Stimulated activated CD8-positive, alpha-beta memory T cell treated with anti-CD3 and anti-CD28 coated beads, Interleukin-15, amount 100 ng/mL, for 48 hours (primary cell): ENCODE data around the gene EFNA1.

Experiments used
- DNase-seq, 2 donors: peaks; one replicate each; pipeline ENCODE4 v3.0.0-alpha.2; 2020; ENCODE audit warnings: low read depth in 2 of 2

Gene EFNA1

GRCh38 chr1:155174324-155175280, 46.9 kb downstream of the EFNA1 start:
- DNase-seq, result no peak

GRCh38 chr1:155175281-155175926, 47.7 kb downstream of the EFNA1 start:
- DNase-seq, result no peak

GRCh38 chr1:155175927-155176371, 48.3 kb downstream of the EFNA1 start:
- DNase-seq, result no peak

DNA sequence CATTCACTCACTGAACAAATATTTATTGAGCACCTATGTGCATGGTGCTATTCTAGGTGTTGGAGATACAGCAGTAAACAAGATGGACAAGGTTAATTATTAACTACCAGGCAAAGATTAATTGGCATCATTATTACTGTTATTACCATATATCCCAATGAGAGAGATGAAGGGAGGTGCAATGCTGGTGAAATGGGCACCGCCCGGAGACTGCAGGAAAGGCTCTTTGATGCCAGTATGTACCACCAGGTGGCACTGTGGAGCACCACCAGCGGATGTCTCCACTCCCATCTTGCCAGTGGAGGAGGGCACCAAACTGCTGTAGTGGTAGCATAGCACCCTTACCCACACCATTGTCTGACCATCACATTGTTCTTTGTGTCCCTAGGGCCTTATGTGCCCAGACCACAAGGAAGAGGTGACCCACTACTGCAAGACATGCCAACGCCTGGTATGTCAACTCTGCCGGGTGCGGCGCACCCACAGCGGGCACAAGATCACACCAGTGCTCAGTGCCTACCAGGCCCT, 48.9 kb downstream of the EFNA1 start:
- peak; percentile 70 for DNase-seq

GRCh38 chr1:155177192-155177917, 49.7 kb downstream of the EFNA1 start:
- no peak for DNase-seq

GRCh38 chr1:155177918-155178281, 50.2 kb downstream of the EFNA1 start:
- DNase-seq, result no peak

- DNase-seq, result no peak
Observed at GRCh38 chr1:155178441-155179111, 50.9 kb downstream of the EFNA1 start.

GRCh38 chr1:155179112-155180031, 51.7 kb downstream of the EFNA1 start:
- no peak for DNase-seq

GRCh38 chr1:155181371-155182051, 53.8 kb downstream of the EFNA1 start:
- DNase-seq, result no peak

DNA sequence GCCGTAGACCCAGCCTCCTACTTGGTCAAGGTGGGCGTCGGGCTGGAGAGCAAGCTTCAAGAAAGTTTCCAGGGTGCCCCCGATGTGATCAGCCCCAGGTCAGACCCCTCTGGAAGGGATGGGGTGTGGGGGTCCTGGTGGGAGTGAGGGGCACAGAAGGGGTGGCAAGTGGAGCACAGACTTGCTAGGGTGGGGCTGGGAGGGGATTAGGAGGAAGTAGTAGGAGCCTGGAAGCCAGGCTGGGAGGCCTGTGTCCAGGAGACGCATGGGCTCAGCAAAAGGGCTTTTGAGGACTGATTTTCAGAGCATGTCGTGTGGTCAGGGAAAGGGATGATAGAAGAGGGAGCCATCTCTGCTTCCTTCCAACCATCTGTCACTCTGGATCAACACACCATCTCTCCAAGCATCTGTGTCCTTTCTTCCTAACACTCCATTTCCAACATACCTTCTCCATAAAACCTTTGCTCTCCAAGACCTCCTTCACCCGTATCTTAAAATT, 54.4 kb downstream of the EFNA1 start:
- no peak for DNase-seq

DNA sequence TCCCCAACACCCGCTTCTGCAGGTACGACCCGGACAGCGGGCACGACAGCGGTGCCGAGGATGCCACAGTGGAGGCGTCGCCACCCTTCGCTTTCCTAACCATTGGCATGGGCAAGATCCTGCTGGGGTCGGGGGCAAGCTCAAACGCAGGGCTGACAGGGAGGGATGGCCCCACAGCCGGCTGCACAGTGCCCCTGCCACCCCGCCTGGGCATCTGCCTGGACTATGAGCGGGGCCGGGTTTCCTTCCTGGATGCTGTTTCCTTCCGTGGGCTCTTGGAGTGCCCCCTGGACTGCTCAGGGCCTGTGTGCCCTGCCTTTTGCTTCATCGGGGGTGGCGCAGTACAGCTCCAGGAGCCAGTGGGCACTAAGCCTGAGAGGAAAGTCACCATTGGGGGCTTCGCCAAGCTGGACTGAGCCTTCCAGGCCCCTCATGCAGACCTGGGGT, 56.1 kb downstream of the EFNA1 start:
- no peak for DNase-seq

DNA sequence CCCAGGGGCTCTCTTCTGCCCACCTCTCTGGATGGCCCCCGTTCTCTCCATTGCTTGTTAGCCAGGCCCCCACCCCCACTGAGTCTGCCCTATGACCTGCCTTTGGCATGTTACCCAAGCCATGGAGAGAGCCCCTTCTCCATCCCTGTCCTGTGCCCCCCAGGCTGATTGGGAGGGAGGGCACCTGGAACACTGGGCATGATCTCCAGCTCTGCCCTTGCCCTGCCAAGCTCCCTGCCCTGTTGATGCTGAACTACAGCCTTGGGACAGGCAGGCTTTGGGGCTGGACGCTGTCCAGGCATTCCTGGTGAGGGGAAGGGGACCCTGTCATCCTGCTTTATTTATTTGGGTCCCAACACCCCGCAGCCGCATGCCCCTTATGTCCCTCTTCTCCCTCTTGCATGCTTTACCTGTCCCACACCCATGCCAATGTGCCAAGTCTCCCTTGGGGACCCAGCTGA, 56.7 kb downstream of the EFNA1 start:
- no peak for DNase-seq
